ENCODE results near the gene FAM124B.
A peak's percentile ranks its signal among the peaks of the same experiment; 100 is the strongest.

Gene FAM124B

DNA sequence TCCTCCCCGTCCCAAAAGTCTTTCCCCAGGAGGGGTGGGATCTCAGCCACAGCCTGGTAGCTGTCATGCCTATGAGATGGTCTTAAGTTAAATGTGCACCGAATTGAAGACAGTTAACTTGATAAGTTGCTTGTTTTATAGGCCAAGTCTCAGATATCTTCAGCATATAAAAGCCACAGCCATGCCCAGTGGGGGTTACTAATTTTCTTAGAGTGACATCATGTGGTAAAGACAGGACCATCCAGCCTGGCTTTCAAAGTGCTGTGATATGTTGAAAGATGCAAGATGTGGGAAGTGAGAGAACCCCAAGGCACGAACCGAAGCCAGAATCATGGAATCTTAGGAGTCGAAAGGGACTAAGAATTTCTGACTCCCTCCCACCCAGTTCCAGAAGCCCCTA is 42.1 kb upstream of the FAM124B start:
- Histone ChIP-seq H3K79me2 (ENCODE audit: low read length) (no peaks in the 10 kb centered on the region), H3K4me3 (ENCODE audit: low read length) (no peak overlapping the region), H3K27me3 (ENCODE audit: low read depth, low read length) (no peaks in the 10 kb centered on the region), H4K20me1 (ENCODE audit: insufficient read depth, low read length) (no peaks in the 10 kb centered on the region), H3K27ac (ENCODE audit: low read length) (no peak overlapping the region), H2AFZ (ENCODE audit: low read depth, low read length) (no peak overlapping the region), H3K9ac (ENCODE audit: low read length) (no peak overlapping the region), H3K9me3 (ENCODE audit: insufficient read depth, low read length) (no peaks in the 10 kb centered on the region), H3K4me1 (ENCODE audit: low read length) (no peaks in the 10 kb centered on the region), H3K36me3 (replicated peaks; ENCODE audit: low read depth, low read length) (no peaks in the 10 kb centered on the region), H3K4me2 (ENCODE audit: low read length) (no peak overlapping the region)
- TF ChIP-seq, protein P1, sequence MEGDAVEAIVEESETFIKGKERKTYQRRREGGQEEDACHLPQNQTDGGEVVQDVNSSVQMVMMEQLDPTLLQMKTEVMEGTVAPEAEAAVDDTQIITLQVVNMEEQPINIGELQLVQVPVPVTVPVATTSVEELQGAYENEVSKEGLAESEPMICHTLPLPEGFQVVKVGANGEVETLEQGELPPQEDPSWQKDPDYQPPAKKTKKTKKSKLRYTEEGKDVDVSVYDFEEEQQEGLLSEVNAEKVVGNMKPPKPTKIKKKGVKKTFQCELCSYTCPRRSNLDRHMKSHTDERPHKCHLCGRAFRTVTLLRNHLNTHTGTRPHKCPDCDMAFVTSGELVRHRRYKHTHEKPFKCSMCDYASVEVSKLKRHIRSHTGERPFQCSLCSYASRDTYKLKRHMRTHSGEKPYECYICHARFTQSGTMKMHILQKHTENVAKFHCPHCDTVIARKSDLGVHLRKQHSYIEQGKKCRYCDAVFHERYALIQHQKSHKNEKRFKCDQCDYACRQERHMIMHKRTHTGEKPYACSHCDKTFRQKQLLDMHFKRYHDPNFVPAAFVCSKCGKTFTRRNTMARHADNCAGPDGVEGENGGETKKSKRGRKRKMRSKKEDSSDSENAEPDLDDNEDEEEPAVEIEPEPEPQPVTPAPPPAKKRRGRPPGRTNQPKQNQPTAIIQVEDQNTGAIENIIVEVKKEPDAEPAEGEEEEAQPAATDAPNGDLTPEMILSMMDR (IDR thresholded peaks at IDR 0.05; ENCODE audit: low read depth, low read length): no peak
- no peak for TF ChIP-seq EZH2phosphoT487 (IDR thresholded peaks at IDR 0.05; ENCODE audit: low read depth)

DNA sequence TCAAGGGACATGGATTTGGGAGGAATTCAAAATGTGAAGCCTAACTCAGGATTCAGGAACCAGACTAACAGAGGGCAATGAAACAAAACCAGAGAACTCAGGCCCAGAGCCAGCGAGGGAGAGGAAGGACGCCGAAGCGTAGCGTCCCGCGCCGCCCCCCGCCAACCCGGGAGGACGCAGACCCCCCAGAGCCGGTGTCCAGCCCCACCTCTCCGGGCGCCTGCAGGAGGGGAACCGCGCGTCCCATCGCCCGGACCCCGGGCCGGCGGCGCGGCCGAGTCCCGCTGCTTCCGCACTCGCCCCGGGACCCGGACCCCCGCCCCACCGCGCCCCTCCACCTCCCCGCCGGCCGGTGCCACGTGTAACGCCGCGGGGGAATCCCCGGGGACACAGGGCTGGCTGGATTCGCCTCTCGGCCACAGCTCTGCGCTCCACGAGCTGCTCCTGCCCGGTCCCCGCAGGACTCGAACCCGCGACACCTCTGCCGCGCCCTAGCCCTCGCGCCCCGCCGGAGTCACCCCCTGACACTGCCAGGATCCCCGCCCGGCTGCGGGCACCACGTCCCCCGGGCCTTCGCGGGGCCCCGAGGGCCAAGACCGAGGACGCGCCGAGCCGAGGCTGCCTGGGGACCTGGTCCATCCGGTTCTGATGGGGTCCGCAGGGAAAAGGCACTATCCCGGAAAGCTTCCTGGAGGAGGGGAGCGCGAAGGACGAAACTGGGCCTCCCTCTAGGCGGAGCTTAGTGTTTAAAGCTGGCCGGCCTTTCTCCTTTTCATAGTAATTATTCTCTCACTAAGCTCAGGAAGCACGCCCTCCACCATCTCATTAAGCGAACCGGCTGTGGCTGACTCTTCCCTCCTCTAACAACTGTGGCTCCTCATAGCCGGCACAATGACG is 40.4 kb upstream of the FAM124B start:
- H3K9me3 ChIP-seq (ENCODE audit: insufficient read depth, low read length): no peaks in the 10 kb centered on the region
- H3K27ac ChIP-seq (ENCODE audit: low read length): no peak overlapping the region
- H3K4me3 ChIP-seq (ENCODE audit: low read length): peak overlapping the region; percentile 83
- no peaks in the 10 kb centered on the region for H3K79me2 ChIP-seq (ENCODE audit: low read length)
- no peaks in the 10 kb centered on the region for H3K4me1 ChIP-seq (ENCODE audit: low read length)
- peak overlapping the region; percentile 76 for H3K4me2 ChIP-seq (ENCODE audit: low read length)
- no peaks in the 10 kb centered on the region for H3K36me3 ChIP-seq (replicated peaks; ENCODE audit: low read depth, low read length)
- TF ChIP-seq EZH2phosphoT487 (IDR thresholded peaks at IDR 0.05; ENCODE audit: low read depth): no peak
- TF ChIP-seq, protein P1 (IDR thresholded peaks at IDR 0.05; ENCODE audit: low read depth, low read length): no peak
- H4K20me1 ChIP-seq (ENCODE audit: insufficient read depth, low read length): no peaks in the 10 kb centered on the region
- peak overlapping the region; percentile 78 for H2AFZ ChIP-seq (ENCODE audit: low read depth, low read length)
- H3K27me3 ChIP-seq (ENCODE audit: low read depth, low read length): no peaks in the 10 kb centered on the region
- peak overlapping the region; percentile 76 for H3K9ac ChIP-seq (ENCODE audit: low read length)

DNA sequence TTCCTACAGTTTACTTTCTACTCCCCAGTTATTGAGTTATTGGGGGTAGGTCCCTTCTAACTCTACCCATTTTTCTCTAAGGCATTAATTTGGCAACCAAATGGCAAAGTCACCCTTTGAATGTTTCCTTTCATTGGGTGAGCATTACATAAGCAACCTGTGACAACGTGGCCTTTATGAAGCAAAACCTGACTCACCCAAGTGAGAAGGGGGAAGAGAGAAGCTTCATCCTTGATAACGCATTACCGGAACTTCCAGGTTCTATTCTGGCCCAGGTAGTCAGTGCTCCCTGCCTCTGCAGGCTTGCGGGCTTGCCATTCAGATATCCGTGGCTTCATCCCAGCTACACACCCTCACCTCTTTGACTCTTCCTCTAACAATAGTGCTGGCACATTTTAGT is 39.1 kb upstream of the FAM124B start:
- Histone ChIP-seq H4K20me1 (ENCODE audit: insufficient read depth, low read length) (no peaks in the 10 kb centered on the region), H3K27me3 (ENCODE audit: low read depth, low read length) (no peaks in the 10 kb centered on the region), H3K4me1 (ENCODE audit: low read length) (no peaks in the 10 kb centered on the region), H3K36me3 (replicated peaks; ENCODE audit: low read depth, low read length) (no peaks in the 10 kb centered on the region), H3K79me2 (ENCODE audit: low read length) (no peaks in the 10 kb centered on the region), H3K27ac (ENCODE audit: low read length) (no peak overlapping the region), H3K4me2 (ENCODE audit: low read length) (no peak overlapping the region), H3K9me3 (ENCODE audit: insufficient read depth, low read length) (no peaks in the 10 kb centered on the region), H2AFZ (ENCODE audit: low read depth, low read length) (no peak overlapping the region), H3K4me3 (ENCODE audit: low read length) (no peak overlapping the region), H3K9ac (ENCODE audit: low read length) (no peak overlapping the region)
- TF ChIP-seq EZH2phosphoT487 (IDR thresholded peaks at IDR 0.05; ENCODE audit: low read depth): no peak
- TF ChIP-seq, protein P1 (IDR thresholded peaks at IDR 0.05; ENCODE audit: low read depth, low read length): no peak

DNA sequence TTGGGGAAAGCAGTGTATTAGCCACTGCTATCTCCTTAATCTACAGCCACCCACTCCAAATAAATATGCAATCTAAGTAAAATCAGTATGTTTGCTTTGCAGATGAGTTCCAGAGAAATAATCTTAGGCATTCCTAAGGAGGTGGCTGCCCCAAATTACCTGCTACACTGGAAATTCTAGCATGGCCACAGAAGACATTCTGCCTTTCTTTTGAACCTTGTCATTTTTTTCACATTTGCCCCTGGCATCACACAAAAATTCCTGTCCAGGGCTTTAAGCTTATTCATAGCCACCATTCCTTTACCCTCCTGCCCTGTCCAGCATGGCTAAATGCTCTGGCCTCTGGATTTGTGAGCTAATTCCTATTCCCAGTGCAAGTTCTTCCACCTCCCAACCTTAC is 36.8 kb upstream of the FAM124B start:
- Histone ChIP-seq H3K36me3 (replicated peaks; ENCODE audit: low read depth, low read length) (no peaks in the 10 kb centered on the region), H3K9ac (ENCODE audit: low read length) (no peak overlapping the region), H3K9me3 (ENCODE audit: insufficient read depth, low read length) (no peaks in the 10 kb centered on the region), H3K4me2 (ENCODE audit: low read length) (no peak overlapping the region), H4K20me1 (ENCODE audit: insufficient read depth, low read length) (no peaks in the 10 kb centered on the region), H3K4me1 (ENCODE audit: low read length) (no peaks in the 10 kb centered on the region), H3K79me2 (ENCODE audit: low read length) (no peaks in the 10 kb centered on the region), H2AFZ (ENCODE audit: low read depth, low read length) (no peak overlapping the region), H3K4me3 (ENCODE audit: low read length) (no peak overlapping the region), H3K27me3 (ENCODE audit: low read depth, low read length) (no peaks in the 10 kb centered on the region), H3K27ac (ENCODE audit: low read length) (no peak overlapping the region)
- TF ChIP-seq, protein P1 (IDR thresholded peaks at IDR 0.05; ENCODE audit: low read depth, low read length): no peak
- no peak for TF ChIP-seq EZH2phosphoT487 (IDR thresholded peaks at IDR 0.05; ENCODE audit: low read depth)

All from OCI-LY3 (cell line).